H9 (cell line): ENCODE results near the gene ITPRID2. TPM values are rescaled to one million over a fixed set of nuclear protein-coding genes. Genes with fewer than 3 reads are reported as not detected.

ENCODE experiments used
- DNase-seq: peaks from one replicate; pipeline ENCODE4 v3.0.0-alpha.2; 2017
- H2AFZ ChIP-seq: one replicate; pipeline ENCODE4 v1.6.1; 2013; ENCODE audit warnings: mild to moderate bottlenecking, low read length, control low read depth, moderate library complexity
- H2AK5ac ChIP-seq: 2 replicates; pipeline ENCODE4 v1.6.1; 2013; ENCODE audit warnings: low read length, control low read depth, mixed read lengths; ENCODE audit not compliant: insufficient read length
- H2BK120ac ChIP-seq: one replicate; pipeline ENCODE4 v1.6.1; 2013; ENCODE audit warnings: low read depth, mild to moderate bottlenecking, low read length, control low read depth, inconsistent platforms; ENCODE audit not compliant: poor library complexity, severe bottlenecking
- H2BK12ac ChIP-seq: 2 replicates; pipeline ENCODE4 v1.6.1; 2013; ENCODE audit warnings: low read length, control low read depth, mixed read lengths, low read depth; ENCODE audit not compliant: insufficient read length
- H2BK15ac ChIP-seq: 2 replicates; pipeline ENCODE4 v1.6.1; 2013; ENCODE audit warnings: low read depth, low read length, control low read depth
- H2BK20ac ChIP-seq: one replicate; pipeline ENCODE4 v1.6.1; 2013; ENCODE audit warnings: low read depth, mild to moderate bottlenecking, low read length, control low read depth, inconsistent platforms; ENCODE audit not compliant: poor library complexity, severe bottlenecking
- H2BK5ac ChIP-seq: 2 replicates; pipeline ENCODE4 v1.6.1; 2013; ENCODE audit warnings: low read length, control low read depth, mixed read lengths; ENCODE audit not compliant: insufficient read length
- H3K14ac ChIP-seq: 2 replicates; pipeline ENCODE4 v1.6.1; 2013; ENCODE audit warnings: low read length, control low read depth; ENCODE audit not compliant: insufficient read depth
- H3K18ac ChIP-seq: 2 replicates; pipeline ENCODE4 v1.6.1; 2013; ENCODE audit warnings: low read depth, mild to moderate bottlenecking, mixed read lengths, low read length, control low read depth; ENCODE audit not compliant: insufficient read length
- H3K23ac ChIP-seq: 2 replicates; pipeline ENCODE4 v1.6.1; 2013; ENCODE audit warnings: low read length, control low read depth, mixed read lengths, low read depth; ENCODE audit not compliant: insufficient read length
- H3K23me2 ChIP-seq: 2 replicates; pipeline ENCODE4 v1.6.1; 2013; ENCODE audit warnings: low read depth, mild to moderate bottlenecking, mixed read lengths, low read length, control low read depth; ENCODE audit not compliant: insufficient read length, poor library complexity, severe bottlenecking
- H3K27ac ChIP-seq: 2 replicates; pipeline ENCODE4 v1.5.1; 2013; ENCODE audit warnings: low read length, control low read depth, mixed read lengths, low read depth; ENCODE audit not compliant: insufficient read length
- H3K27me3 ChIP-seq: 2 replicates; pipeline ENCODE4 v1.6.1; 2013; ENCODE audit warnings: low read length, control low read depth, inconsistent platforms; ENCODE audit not compliant: insufficient read depth
- H3K4ac ChIP-seq: 2 replicates; pipeline ENCODE4 v1.6.1; 2013; ENCODE audit warnings: low read depth, mild to moderate bottlenecking, control low read depth, inconsistent platforms, low read length, moderate library complexity
- H3K4me1 ChIP-seq: 2 replicates; pipeline ENCODE4 v1.6.1; 2013; ENCODE audit warnings: low read length, control low read depth, inconsistent platforms; ENCODE audit not compliant: insufficient read depth
- H3K4me2 ChIP-seq: 2 replicates; pipeline ENCODE4 v1.6.1; 2013; ENCODE audit warnings: low read length, control low read depth, mixed read lengths; ENCODE audit not compliant: insufficient read length, insufficient read depth
- H3K56ac ChIP-seq: 2 replicates; pipeline ENCODE4 v1.6.1; 2013; ENCODE audit warnings: low read depth, mild to moderate bottlenecking, mixed read lengths, low read length, control low read depth; ENCODE audit not compliant: insufficient read length
- H3K79me1 ChIP-seq: 2 replicates; pipeline ENCODE4 v1.6.1; 2013; ENCODE audit warnings: low read depth, mild to moderate bottlenecking, moderate library complexity, low read length, control low read depth, inconsistent platforms; ENCODE audit not compliant: insufficient read depth, poor library complexity, severe bottlenecking
- H3K79me2 ChIP-seq: 2 replicates; pipeline ENCODE4 v1.6.1; 2013; ENCODE audit warnings: low read length, control low read depth, inconsistent platforms; ENCODE audit not compliant: insufficient read depth
- H3K9ac ChIP-seq: 2 replicates; pipeline ENCODE4 v1.6.1; 2013; ENCODE audit warnings: low read length, control low read depth, mixed read lengths; ENCODE audit not compliant: insufficient read length; ENCODE audit errors: extremely low read depth
- H3K9me3 ChIP-seq: one replicate; pipeline ENCODE4 v1.6.1; 2013; ENCODE audit warnings: low read depth, low read length, inconsistent platforms; ENCODE audit not compliant: control insufficient read depth
- H3T11ph ChIP-seq: one replicate; pipeline ENCODE4 v1.6.1; 2013; ENCODE audit warnings: mild to moderate bottlenecking, low read length, control low read depth, inconsistent platforms
- H4K20me1 ChIP-seq: one replicate; pipeline ENCODE4 v1.6.1; 2013; ENCODE audit not compliant: control insufficient read depth, insufficient read length, insufficient read depth
- H4K5ac ChIP-seq: 2 replicates; pipeline ENCODE4 v1.6.1; 2013; ENCODE audit warnings: low read depth, mild to moderate bottlenecking, mixed read lengths, low read length, control low read depth; ENCODE audit not compliant: insufficient read length
- H4K8ac ChIP-seq: replicated peaks from 2 replicates; pipeline ENCODE4 v1.6.1; 2013; ENCODE audit warnings: low read length, control low read depth, mixed read lengths, low read depth; ENCODE audit not compliant: insufficient read length
- H4K91ac ChIP-seq: 2 replicates; pipeline ENCODE4 v1.6.1; 2013; ENCODE audit warnings: low read depth, mild to moderate bottlenecking, moderate library complexity, mixed read lengths, low read length, control low read depth; ENCODE audit not compliant: insufficient read length
- H3K27ac Mint-ChIP-seq, 3 experiments: 2 replicates in 2 of 3; 3 replicates in 1 of 3; pipeline ENCODE4 v1.8.0; 2020 to 2021; ENCODE audit warnings: mixed read lengths in 3 of 3, mild to moderate bottlenecking in 1 of 3, moderate library complexity in 1 of 3
- H3K27me3 Mint-ChIP-seq: 2 replicates; pipeline ENCODE4 v1.8.0; 2021; ENCODE audit warnings: low read depth, mild to moderate bottlenecking, moderate library complexity, mixed read lengths
- H3K36me3 Mint-ChIP-seq, 3 experiments: 2 replicates in 2 of 3; 3 replicates in 1 of 3; pipeline ENCODE4 v1.8.0; 2020 to 2021; ENCODE audit warnings: low read depth in 3 of 3, mixed read lengths in 3 of 3; ENCODE audit not compliant: insufficient read depth in 1 of 3
- H3K4me1 Mint-ChIP-seq, 2 experiments: 2 replicates each; pipeline ENCODE4 v1.8.0; 2020; ENCODE audit warnings: mixed read lengths in 2 of 2
- H3K4me3 Mint-ChIP-seq, 2 experiments: 2 replicates in 1 of 2; 3 replicates in 1 of 2; pipeline ENCODE4 v1.8.0; 2020 to 2021; ENCODE audit warnings: mild to moderate bottlenecking in 2 of 2, mixed read lengths in 2 of 2, moderate library complexity in 1 of 2
- H3K9me3 Mint-ChIP-seq, 2 experiments: 2 replicates in 1 of 2; 3 replicates in 1 of 2; pipeline ENCODE4 v1.8.0; 2020; ENCODE audit warnings: mild to moderate bottlenecking in 2 of 2, mixed read lengths in 2 of 2, moderate library complexity in 1 of 2
- CTCF ChIP-seq: fragments of 200-600 bp; sonication (generic); conservative IDR thresholded peaks from 3 replicates; pipeline ENCODE4 v1.8.0; 2021; ENCODE audit warnings: antibody characterized with exemption, mild to moderate bottlenecking
- WGBS: extraction: QIAGEN DNeasy Blood & Tissue Kit; methylation state at CpG from one replicate; pipeline ENCODE4 v1.1.7; 2013; ENCODE audit warnings: missing lambda C conversion rate, low lambda C conversion rate, mixed read lengths; ENCODE audit not compliant: insufficient read length; ENCODE audit errors: extremely low coverage; 5-methylcytosine and 5-hydroxymethylcytosine counted together
- total RNA-seq: library from RNA; stranded (reverse); gene quantifications from 2 replicates; pipeline ENCODE4 v1.2.1, GENCODE V29; 2021

ITPRID2 gene
- total RNA-seq, 1 experiment from 2014 or later, result 12.0 TPM

GRCh38 chr2:181859123-181859522 lies 32.4 kb upstream of the ITPRID2 start:
- Histone ChIP-seq H2AK5ac (no peak overlapping the region), H3K14ac (no peak overlapping the region; the same call in 1 of the 2 replicates), H2BK120ac (no peak overlapping the region), H4K8ac (no peak overlapping the region), H3K23me2 (no peaks in the 10 kb centered on the region), H3T11ph (no peak overlapping the region), H2BK20ac (no peak overlapping the region), H4K20me1 (no peaks in the 10 kb centered on the region), H3K27ac (no peak overlapping the region), H3K23ac (no peak overlapping the region), H3K79me2 (no peaks in the 10 kb centered on the region), H3K56ac (no peak overlapping the region), H2BK5ac (no peak overlapping the region), H2BK12ac (no peak overlapping the region), H3K4me2 (no peak overlapping the region), H3K9ac (no peak overlapping the region), H3K9me3 (no peaks in the 10 kb centered on the region), H3K4ac (no peak overlapping the region), H3K4me1 (no peaks in the 10 kb centered on the region), H3K18ac (no peak overlapping the region), H4K91ac (no peak overlapping the region), H2AFZ (no peak overlapping the region), H2BK15ac (no peak overlapping the region), H3K27me3 (no peaks in the 10 kb centered on the region), H4K5ac (no peak overlapping the region), H3K79me1 (no peaks in the 10 kb centered on the region)
- Mint-ChIP-seq H3K27ac (peak overlapping the region in 1 of 3 experiments; percentile 48; a peak in 1 of 7 replicates), H3K27me3 (no peaks in the 10 kb centered on the region), H3K4me1 (peaks cover 4 to 5% of the 10 kb centered on the region in 2 experiments; a peak in 2 of 4 replicates), H3K9me3 (no peaks in the 10 kb centered on the region), H3K4me3 (no peak overlapping the region), H3K36me3 (no peaks in the 10 kb centered on the region)
- TF ChIP-seq CTCF, result no peak
- WGBS, result no CpG with 5 or more reads among the region's 1 CpG
- no peak for DNase-seq
